GM19324 (cell line): Measurements from ENCODE around the gene TCERG1.
"Not testable (repeated sequence)": the region's sequence is repeated elsewhere in the genome, so short reads cannot be mapped to it uniquely, and the experiment has no call there.

Experiments used
- ATAC-seq: cut with Tn5 transposase; IDR thresholded peaks from one replicate; pipeline ENCODE4 v1.9.1; 2021; ENCODE audit warnings: mild to moderate bottlenecking, moderate library complexity; ENCODE audit not compliant: unreplicated experiment, low FRiP score

Gene TCERG1

DNA sequence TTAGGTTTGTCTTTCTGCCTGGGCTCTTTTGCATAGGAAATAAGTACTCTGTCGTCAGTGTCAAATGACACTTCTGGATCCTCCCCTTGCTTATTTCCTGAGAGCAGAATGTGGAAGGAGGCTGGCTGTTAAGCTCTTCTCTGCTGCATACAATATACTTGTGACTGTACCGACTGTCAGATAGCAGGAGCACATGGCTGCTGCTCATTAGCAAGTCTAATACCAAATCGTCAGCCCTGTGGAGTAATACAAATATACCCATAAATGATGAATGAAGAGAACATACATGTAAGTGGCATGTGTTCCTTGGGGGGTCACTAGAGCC lies 69.0 kb downstream of the TCERG1 start, which contains the start of gene GPR151:
TSS of gene GPR151 (minus strand) at position 40 of the 325 bp plus-strand sequence. CDS start 77 bp downstream, outside the sequence.
- no peak for ATAC-seq

DNA sequence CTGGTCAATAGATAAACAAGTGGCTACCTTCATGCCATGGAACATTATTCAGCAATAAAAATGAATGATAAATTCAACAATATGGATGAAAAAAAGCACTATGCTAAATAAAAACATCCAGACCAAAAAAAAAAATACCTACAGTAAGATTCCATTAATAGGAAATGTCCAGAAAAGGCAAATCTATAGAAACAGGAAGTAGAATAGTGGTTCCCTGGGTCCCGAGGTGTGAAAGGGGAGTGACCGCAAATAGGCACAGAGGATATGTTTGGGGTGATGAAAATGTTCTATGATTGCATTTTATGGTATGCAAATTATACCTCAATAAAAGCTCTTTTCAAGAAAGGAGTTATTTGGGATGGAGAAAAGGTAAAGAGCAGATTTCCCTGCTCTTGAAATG lies 72.4 kb downstream of the TCERG1 start:
- no peak for ATAC-seq

DNA sequence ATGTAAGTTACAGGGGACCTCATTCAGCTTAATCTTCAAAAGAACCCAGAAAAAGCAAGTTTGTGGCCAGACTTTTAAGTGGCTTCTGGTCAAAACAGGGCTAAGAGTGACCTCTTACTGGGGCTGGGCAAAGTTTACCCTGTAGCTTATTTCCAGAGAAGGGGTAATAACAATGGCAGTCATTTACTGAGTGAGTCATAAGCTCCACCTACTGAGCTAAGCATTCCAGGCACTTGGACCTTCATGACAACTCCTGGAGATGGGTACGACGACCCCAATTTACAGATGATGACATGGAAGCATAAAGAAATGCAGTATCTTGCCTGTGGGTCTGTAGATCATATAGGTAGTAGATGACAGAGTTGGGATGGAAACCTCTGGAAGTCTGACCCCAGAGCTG lies 73.6 kb downstream of the TCERG1 start:
- no peak for ATAC-seq

DNA sequence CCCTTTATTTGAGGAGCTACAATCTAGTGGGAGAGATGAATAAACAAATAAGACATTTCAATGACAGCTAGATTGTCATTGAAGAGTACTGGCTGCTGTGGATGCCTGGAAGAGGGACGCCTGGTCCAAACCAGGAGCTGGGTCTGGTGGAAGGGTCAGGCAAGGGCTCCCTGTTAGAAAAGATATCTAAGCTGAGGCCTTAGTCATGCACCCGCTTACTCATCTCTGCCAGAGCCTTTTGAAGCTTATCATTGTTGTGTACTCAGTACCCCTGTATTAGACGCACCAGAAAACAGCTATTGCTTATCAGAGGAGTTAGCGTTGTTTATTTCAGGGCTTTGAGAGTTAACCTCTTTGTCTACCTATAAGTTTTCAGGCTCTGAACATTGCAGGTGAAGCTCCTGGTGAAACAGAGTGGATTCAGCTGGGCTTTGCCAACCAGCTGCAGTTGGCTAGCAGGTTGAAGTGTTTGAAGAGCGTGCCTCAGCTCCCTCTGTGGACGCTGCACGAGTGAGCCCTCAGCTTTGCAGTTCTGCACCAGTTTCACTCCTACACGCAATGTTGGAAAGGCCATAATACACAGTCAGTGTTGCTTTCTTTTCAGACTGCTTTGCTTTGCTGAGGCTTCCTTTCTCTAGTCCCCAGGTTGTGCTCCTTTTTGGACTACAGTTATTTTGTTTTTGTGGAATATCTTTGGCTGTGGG lies 74.4 kb downstream of the TCERG1 start:
- no peak for ATAC-seq

DNA sequence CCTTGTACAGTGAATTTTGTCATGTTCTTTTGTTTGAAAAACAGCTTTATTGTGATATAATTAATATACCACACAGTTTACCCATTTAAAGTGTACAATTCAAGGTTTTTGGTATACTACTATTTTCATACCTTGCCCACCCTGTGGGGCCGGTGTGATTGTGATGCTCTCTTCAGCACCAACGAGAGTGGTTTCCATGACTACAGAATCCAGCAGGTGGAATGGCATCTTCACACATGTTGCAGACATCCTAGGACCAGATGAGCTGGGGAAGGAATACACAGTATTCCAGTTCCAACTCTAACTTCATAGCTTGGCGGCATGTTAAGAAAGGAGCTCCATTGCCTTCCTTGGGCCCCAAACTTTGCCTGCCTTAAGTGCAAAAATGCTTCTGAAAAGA lies 76.6 kb downstream of the TCERG1 start:
- ATAC-seq = no peak

DNA sequence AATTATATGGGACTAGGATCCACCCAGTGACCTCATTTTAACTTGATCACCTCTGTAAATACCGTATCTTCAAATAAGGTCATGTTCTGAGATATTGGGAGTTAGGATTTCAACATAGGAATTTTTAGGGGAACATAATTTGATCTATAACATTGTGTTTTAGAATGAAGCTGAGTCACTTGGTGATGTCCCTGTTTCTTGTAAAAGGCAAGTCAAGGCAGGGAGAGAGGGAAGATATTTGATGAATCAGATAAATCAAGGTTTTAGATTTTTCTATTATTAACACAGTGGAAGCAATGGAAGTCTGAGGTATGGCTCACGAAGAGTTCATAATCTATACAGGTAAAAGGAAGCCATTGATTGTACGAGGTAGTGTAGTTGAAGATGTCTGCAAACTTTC lies 80.7 kb downstream of the TCERG1 start:
- no peak for ATAC-seq

DNA sequence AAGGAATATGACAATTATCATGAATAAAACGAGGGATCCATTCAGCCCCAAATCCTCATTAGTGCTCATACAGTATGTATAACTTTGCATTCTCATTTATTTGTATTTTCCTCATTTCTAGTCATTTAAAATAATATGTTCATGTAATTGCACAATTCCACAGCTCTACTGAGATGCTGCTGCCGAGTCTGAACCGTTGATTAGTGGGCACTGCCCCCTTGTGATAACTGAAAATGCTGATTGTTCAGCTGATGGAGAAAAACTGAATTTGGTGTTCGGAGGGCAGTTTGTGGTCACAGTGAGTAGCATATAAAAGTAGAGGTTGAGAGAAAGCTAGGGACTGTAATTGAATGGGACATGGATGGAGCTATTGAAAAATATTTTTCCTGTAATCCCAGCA lies 81.1 kb downstream of the TCERG1 start:
- ATAC-seq = no peak

DNA sequence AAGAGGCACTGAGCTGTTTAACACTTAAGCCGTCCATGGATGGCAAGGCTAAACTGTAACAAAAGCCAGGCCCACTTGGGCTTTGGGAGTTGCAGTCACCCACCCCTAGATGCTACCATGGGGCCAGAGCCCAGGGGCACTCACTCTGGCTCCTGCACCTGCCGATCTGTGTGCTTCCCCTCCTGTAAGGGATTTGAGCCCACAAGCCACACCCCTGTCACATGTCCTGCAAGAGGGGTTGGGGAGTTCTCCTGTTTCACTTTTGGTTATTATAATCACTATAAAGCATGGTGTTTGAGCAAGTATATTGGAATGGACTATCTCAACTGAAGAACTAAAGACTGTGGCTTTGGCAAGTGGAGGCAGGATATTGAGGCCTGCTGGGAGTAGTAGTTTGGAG lies 82.9 kb downstream of the TCERG1 start:
- no peak for ATAC-seq

DNA sequence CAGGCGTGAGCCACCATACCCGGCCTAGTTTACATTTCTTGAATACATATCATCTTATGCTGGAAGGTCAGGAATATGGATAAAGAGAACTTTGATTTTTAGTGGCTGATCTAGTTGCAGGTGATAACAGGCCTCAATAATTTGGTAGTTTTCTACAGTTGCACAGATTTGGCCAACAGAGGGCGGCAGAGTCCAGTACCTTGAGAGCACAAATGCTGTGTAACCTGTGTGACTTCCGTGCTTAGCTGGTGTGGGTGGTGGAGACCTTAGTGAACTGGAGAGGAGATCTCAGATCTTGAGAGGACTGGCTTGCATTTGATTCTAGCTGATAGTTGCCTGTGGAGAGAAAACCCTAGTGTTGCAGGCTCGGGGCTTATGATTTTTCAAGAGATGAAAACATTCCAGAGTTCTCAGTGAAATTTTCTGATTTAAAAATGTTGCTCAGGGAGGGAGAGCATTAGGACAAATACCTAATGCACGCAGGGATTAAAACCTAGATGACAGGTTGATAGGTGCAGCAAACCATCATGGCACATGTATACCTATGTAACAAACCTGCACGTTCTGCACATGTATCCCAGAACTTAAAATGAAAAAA lies 86.2 kb downstream of the TCERG1 start:
- ATAC-seq = peak; percentile 86

DNA sequence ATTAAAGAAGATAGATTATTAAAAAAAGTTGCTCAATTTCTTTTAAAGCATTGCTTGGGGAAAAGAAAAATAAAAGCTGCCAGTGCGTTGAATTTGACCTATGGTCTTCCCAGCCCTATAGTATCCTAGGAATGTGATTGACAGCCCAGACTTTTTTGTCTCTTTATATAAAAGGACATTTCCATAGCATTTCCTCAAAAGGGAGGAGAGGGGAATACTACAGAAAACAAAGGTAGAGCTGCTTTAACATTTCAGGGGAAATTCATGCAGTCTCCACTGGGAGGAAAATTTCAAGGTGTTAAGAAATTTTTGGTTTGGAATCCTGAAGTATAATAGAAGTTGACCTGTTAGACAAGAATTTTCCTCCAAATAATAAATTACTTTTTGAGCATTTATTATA lies 86.7 kb downstream of the TCERG1 start:
- no peak for ATAC-seq

DNA sequence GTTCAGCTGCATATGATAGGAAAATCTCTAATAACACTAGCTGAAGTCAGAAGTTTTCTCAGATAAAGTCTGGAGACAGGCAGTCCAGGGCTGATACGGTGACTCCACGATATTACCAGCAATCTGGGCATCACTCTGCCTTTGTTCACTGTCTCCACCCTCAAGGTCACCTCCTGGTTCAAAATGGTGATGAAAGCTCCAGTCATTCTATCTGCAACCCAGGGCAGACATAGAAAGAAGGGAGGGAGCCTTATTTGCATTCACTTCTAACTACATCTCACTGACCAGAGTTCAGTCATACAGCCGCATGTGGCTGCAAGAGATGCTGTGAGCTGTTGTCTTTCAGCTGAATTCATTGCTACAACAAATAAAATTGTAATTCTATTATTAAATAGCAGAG lies 91.3 kb downstream of the TCERG1 start:
- ATAC-seq = no peak

DNA sequence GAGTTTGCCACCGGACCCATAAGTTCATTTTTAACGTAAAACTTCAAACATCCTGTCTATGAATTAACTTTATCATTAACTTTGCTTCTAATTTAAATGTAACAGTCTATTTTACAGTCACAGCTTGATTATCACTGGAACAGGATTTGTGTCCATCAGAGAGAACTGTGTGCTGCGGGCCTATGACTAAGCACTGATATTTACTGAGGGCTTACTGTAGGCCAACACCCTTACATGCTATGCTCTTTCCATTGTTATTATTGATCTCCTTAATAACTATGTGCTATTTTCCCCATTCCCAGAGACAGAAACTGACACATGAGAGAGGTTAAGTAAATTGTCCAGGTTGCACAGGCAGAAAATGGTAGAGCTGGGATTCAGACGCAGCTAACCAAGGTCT lies 92.8 kb downstream of the TCERG1 start:
- ATAC-seq = no peak

DNA sequence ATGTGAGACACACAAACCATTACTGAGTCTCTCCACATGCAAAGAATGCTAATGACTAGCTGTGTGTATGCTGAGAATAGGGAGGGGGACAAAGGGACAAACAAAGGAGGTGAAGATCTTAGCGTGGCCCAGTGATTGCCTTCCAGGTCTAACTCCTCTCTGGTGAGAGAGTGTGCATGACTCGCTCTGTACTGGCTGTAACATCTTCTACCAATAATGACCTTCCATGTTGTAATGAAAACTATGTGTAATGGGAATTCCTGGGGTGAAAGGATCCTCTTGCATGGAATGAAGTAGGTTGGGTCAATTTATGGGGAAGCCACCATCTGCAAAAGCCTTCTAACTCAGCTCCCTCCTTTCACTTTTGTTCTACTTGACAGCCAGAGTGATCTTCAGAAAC lies 93.3 kb downstream of the TCERG1 start:
- no peak for ATAC-seq

DNA sequence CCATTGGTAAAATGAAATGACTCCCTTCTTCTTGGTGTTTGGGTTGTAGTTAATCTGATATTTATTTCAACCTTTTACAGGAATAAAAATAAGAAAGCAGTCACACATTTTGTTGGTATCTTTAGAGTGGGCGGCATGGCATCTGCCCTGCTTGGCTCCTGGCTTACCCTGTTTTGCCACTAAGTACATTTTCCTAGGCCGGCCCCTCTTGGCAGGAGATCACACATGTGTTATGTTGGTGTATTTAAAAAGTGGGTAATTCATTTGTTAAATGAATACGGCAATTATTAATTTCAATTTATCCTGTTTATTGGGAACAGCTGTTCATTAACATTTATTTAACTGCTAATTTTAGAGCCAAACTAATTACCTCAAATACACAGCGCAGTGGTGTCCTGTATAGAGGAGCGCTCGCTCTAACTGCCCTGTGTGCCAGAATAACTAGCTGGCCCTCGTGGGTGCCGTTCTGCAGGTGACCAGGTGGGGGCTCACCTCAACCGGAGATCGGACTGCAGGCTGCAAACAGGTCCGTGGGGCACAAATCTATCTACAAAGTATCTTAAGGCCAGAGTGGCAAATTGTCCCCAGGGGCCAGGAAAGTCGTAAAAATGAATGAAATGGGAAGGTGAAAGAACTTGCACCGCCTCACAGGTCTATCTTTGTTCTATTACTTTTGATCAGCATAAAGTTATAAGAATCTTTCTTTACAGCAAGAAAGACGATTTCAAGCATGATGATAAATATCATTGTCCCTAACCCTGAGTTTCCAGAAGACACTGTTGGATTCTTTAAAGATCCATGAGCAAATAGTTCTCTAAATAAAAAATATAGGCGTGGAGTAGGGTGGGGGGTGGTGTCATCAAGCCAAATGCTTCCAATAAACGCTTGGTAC lies 95.1 kb downstream of the TCERG1 start:
- peak; percentile 97 for ATAC-seq

DNA sequence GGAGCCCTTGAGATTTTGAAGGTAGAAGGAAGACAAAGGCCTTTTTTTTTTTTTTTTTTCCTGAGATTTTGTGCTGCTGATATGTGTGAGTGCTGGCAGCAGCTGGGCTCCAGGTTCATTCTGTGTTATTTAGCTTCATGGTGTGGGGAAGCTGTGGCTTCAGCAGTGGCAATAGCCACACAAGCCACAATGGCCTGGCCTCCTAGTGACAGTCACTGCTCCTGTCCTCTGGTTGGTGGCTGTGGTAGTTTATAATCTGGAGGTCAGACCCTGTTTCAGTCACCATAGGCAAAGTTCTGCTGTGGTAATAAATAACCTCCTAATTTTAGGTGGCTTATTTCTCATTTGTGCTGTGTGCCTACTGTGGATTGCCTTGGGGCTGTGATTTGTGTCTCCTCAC lies 97.1 kb downstream of the TCERG1 start:
- ATAC-seq = no peak

DNA sequence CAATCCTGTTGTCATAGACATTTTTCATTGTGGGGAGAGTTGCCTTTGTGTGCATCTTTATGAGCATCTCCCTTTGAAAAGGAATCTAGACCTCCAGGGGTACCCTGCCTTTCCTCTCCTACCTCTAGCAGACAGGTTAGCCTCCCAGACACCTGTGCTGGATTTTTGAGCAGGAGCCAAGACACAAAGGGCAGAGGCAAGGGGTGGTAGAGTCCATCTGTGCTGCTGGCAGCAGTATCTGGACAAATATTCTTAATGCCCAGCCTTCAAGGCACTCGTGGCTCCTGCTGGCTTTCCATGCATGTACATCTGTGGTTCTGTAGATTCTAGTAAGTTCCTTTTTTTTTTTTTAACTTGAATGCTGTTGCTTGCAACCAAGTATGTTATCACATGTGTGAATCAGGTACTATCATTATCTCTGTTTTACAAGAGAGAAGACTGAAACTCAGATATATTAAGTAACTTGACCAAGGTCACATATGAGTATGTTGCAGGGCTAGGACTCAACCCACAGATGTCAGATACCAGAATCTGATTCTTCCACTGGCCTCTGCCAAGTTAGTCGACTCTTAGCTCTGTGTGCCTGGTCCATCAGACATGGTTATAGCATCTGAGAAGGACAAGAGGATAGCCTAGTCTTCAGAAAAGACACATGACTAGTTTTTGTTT lies 101.8 kb downstream of the TCERG1 start:
- ATAC-seq = peak; percentile 52

DNA sequence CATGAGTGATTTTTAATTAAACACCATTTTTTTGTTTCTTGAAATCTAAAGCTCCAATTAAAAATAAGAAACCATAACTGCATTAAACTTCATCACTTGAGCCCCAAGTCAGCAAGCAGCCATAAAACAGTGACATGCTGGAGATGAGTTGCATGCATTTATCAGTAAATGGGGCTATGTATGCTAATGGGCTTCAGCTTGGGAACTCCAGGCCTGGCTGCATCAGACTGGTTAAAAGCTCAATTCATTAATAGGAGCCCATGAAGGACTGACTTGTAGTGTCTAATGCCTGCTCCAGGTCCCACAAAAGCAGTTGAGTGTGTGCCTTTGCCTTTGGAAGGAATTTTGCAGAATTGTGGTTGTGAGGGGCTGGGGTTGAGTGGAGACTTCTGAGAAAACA lies 102.5 kb downstream of the TCERG1 start:
- no peak for ATAC-seq

DNA sequence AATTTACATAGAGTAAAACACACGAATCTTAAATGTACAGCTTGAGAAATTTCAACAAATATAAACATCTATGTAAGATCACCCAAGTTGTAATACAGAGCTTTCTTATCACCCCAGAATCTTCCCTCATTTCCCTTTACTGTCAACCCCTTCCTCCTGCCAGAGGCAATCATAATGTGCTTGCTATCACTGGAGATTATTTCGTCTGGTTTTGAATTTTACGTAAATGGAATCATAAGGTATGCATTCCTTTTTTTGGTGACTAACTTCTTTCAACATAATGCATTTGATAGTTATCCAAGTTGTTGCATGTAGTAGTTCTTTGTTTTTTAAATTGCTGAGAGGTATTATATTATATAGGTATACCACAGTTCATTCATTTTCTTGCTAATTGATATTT lies 106.3 kb downstream of the TCERG1 start:
- ATAC-seq = no peak

DNA sequence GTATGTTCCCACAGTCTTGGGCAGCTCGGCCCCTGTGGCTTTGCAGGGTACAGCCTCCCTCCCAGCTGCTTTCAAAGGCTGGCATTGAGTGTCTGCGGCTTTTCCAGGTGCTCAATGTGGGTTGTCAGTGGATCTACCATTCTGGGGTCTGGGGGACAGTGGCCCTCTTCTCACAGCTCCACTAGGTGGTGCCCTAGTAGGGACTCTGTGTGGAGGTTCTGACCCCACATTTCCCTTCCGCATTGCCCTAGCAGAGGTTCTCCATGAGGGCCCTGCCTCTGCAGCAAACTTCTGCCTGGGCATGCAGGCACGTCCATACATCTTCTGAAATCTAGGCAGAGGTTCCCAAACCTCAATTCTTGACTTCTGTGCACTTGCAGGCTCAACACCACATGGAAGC lies 109.8 kb downstream of the TCERG1 start:
- ATAC-seq = not testable (repeated sequence)

DNA sequence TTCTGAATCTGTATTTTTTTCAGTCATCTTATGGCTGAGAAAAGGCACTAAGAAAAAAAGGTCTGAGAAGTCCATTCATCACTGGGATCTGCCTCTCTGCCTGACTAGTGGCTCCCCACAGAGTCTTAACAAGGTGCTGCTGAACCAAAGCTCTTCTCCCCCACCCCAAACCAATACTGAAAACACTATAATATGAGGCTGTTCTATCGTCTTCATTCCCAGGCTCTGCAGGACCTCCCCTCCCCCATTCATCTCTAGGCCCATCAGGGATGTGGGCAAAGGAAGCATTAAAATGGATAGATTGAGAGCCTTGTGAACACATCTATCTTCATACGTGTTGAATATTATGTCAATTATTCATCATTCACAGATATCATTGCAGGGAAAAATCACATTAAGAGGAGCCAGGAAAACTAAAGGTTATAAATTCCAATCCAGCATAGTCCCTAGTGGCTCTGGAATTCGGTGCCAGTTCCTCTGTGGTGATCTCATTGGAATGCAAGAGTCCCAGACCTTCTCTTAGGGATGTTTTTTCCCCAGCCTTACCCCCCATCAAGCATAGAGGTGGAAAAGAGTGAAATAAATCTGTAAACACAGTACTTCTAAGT lies 113.2 kb downstream of the TCERG1 start:
- ATAC-seq = no peak
